GM23338 (cell line): ENCODE results near the gene ASPHD2.

ENCODE experiments used
- CREB1 ChIP-seq: fragments of 250-450 bp; sonication (Bioruptor Pico); IDR thresholded peaks from 2 replicates; pipeline ENCODE4 v1.5.0; 2020; ENCODE audit warnings: low read depth, mild to moderate bottlenecking, moderate library complexity
- EZH2 ChIP-seq: fragments of 200-600 bp; sonication (generic); IDR thresholded peaks from one replicate; pipeline ENCODE4 v1.8.0; 2017; ENCODE audit warnings: antibody characterized with exemption, mild to moderate bottlenecking, low read depth; ENCODE audit not compliant: unreplicated experiment
- JUNB ChIP-seq: IDR thresholded peaks from one replicate; pipeline ENCODE4 v1.6.1; 2016; ENCODE audit warnings: antibody characterized with exemption; ENCODE audit not compliant: unreplicated experiment
- POLR2AphosphoS5 ChIP-seq: IDR thresholded peaks from 2 replicates; pipeline ENCODE4 v1.6.1; 2016; ENCODE audit warnings: antibody characterized with exemption, low read depth
- REST ChIP-seq: IDR thresholded peaks from one replicate; pipeline ENCODE4 v1.6.1; 2018; ENCODE audit warnings: antibody characterized with exemption; ENCODE audit not compliant: unreplicated experiment
- STAT1 ChIP-seq: IDR thresholded peaks from one replicate; pipeline ENCODE4 v1.6.1; 2016; ENCODE audit warnings: antibody characterized with exemption; ENCODE audit not compliant: unreplicated experiment
- ZNF114 ChIP-seq: fragments of 250-450 bp; sonication (Bioruptor Pico); IDR thresholded peaks from 2 replicates; pipeline ENCODE4 v1.5.0; 2020; ENCODE audit warnings: mild to moderate bottlenecking, moderate library complexity
- TF ChIP-seq, protein P1 (sequence below), 2 experiments: fragments of 200-600 bp in 1 of 2; sonication (generic) in 1 of 2; conservative IDR thresholded peaks; 2 replicates each; pipeline versions ENCODE4 v1.5.1 to v1.6.1; 2016 to 2017; ENCODE audit warnings: antibody characterized with exemption in 2 of 2, low read depth in 2 of 2, mild to moderate bottlenecking in 2 of 2, moderate library complexity in 1 of 2
- TF ChIP-seq, protein P2 (sequence below): fragments of 250-450 bp; sonication (Bioruptor Pico); IDR thresholded peaks from 2 replicates; pipeline ENCODE4 v1.5.0; 2020; ENCODE audit warnings: mild to moderate bottlenecking, moderate library complexity

GRCh38 chr22:26457661-26458272 is 28.7 kb downstream of the ASPHD2 start:
- TF ChIP-seq, protein P1, sequence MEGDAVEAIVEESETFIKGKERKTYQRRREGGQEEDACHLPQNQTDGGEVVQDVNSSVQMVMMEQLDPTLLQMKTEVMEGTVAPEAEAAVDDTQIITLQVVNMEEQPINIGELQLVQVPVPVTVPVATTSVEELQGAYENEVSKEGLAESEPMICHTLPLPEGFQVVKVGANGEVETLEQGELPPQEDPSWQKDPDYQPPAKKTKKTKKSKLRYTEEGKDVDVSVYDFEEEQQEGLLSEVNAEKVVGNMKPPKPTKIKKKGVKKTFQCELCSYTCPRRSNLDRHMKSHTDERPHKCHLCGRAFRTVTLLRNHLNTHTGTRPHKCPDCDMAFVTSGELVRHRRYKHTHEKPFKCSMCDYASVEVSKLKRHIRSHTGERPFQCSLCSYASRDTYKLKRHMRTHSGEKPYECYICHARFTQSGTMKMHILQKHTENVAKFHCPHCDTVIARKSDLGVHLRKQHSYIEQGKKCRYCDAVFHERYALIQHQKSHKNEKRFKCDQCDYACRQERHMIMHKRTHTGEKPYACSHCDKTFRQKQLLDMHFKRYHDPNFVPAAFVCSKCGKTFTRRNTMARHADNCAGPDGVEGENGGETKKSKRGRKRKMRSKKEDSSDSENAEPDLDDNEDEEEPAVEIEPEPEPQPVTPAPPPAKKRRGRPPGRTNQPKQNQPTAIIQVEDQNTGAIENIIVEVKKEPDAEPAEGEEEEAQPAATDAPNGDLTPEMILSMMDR (conservative IDR thresholded peaks at IDR 0.05; ENCODE audit: low read depth in 2 of 2), result no peak
- TF ChIP-seq EZH2 (no peak), CREB1 (CRISPR knock-in tag) (no peak), POLR2AphosphoS5 (no peak), REST (no peak), ZNF114 (no peak), JUNB (no peak), STAT1 (no peak)
- TF ChIP-seq, protein P2, sequence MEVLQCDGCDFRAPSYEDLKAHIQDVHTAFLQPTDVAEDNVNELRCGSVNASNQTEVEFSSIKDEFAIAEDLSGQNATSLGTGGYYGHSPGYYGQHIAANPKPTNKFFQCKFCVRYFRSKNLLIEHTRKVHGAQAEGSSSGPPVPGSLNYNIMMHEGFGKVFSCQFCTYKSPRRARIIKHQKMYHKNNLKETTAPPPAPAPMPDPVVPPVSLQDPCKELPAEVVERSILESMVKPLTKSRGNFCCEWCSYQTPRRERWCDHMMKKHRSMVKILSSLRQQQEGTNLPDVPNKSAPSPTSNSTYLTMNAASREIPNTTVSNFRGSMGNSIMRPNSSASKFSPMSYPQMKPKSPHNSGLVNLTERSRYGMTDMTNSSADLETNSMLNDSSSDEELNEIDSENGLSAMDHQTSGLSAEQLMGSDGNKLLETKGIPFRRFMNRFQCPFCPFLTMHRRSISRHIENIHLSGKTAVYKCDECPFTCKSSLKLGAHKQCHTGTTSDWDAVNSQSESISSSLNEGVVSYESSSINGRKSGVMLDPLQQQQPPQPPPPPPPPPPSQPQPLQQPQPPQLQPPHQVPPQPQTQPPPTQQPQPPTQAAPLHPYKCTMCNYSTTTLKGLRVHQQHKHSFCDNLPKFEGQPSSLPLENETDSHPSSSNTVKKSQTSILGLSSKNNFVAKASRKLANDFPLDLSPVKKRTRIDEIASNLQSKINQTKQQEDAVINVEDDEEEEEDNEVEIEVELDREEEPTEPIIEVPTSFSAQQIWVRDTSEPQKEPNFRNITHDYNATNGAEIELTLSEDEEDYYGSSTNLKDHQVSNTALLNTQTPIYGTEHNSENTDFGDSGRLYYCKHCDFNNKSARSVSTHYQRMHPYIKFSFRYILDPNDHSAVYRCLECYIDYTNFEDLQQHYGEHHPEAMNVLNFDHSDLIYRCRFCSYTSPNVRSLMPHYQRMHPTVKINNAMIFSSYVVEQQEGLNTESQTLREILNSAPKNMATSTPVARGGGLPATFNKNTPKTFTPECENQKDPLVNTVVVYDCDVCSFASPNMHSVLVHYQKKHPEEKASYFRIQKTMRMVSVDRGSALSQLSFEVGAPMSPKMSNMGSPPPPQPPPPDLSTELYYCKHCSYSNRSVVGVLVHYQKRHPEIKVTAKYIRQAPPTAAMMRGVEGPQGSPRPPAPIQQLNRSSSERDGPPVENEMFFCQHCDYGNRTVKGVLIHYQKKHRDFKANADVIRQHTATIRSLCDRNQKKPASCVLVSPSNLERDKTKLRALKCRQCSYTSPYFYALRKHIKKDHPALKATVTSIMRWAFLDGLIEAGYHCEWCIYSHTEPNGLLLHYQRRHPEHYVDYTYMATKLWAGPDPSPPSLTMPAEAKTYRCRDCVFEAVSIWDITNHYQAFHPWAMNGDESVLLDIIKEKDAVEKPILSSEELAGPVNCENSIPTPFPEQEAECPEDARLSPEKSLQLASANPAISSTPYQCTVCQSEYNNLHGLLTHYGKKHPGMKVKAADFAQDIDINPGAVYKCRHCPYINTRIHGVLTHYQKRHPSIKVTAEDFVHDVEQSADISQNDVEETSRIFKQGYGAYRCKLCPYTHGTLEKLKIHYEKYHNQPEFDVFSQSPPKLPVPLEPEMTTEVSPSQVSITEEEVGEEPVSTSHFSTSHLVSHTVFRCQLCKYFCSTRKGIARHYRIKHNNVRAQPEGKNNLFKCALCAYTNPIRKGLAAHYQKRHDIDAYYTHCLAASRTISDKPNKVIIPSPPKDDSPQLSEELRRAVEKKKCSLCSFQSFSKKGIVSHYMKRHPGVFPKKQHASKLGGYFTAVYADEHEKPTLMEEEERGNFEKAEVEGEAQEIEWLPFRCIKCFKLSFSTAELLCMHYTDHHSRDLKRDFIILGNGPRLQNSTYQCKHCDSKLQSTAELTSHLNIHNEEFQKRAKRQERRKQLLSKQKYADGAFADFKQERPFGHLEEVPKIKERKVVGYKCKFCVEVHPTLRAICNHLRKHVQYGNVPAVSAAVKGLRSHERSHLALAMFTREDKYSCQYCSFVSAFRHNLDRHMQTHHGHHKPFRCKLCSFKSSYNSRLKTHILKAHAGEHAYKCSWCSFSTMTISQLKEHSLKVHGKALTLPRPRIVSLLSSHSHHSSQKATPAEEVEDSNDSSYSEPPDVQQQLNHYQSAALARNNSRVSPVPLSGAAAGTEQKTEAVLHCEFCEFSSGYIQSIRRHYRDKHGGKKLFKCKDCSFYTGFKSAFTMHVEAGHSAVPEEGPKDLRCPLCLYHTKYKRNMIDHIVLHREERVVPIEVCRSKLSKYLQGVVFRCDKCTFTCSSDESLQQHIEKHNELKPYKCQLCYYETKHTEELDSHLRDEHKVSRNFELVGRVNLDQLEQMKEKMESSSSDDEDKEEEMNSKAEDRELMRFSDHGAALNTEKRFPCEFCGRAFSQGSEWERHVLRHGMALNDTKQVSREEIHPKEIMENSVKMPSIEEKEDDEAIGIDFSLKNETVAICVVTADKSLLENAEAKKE (CRISPR knock-in tag), result no peak
